Tibial nerve (tissue), 4 donors: ENCODE data around the gene VSIG10. TPM values are rescaled to one million over a fixed set of nuclear protein-coding genes. Genes with fewer than 3 reads are reported as not detected.

Source experiments
- DNase-seq, 2 donors: peaks; one replicate each; pipeline ENCODE4 v3.0.0-alpha.2; 2019; ENCODE audit warnings: low spot score in 2 of 2
- H3K27ac ChIP-seq, 4 donors: fragments of 200-600 bp; sonication (generic) in 3 of 4; one replicate each; pipeline ENCODE4 v1.5.1; 2017 to 2019; ENCODE audit warnings: mild to moderate bottlenecking in 1 of 4
- H3K27me3 ChIP-seq, 2 donors: fragments of 200-600 bp; sonication (generic) in 1 of 2; one replicate each; pipeline versions ENCODE4 v1.5.1 to v1.6.0; 2017 to 2019
- H3K36me3 ChIP-seq, 3 donors: fragments of 200-600 bp; sonication (generic); one replicate each; pipeline ENCODE4 v1.5.1; 2018 to 2019
- H3K4me1 ChIP-seq, 4 donors: fragments of 200-600 bp; sonication (generic) in 3 of 4; one replicate each; pipeline ENCODE4 v1.5.1; 2017 to 2019
- H3K4me3 ChIP-seq, 4 donors: fragments of 200-600 bp; sonication (generic) in 3 of 4; one replicate each; pipeline ENCODE4 v1.5.1; 2017 to 2019; ENCODE audit warnings: mild to moderate bottlenecking in 1 of 4, moderate library complexity in 1 of 4
- H3K9me3 ChIP-seq, 4 donors: fragments of 200-600 bp; sonication (generic) in 3 of 4; one replicate each; pipeline ENCODE4 v1.5.1; 2017 to 2019
- EP300 ChIP-seq, 2 donors: sonication (generic); formaldehyde crosslinking; IDR thresholded peaks; one replicate each; pipeline ENCODE4 v1.6.1; 2017; ENCODE audit warnings: antibody characterized with exemption in 2 of 2, mild to moderate bottlenecking in 1 of 2
- POLR2A ChIP-seq, 2 donors: fragments of 450-650 bp; IDR thresholded peaks; one replicate each; pipeline ENCODE4 v1.6.1; 2017; ENCODE audit warnings: antibody characterized with exemption in 2 of 2, mild to moderate bottlenecking in 2 of 2, moderate library complexity in 2 of 2
- WGBS, 2 donors: methylation state at CpG; one replicate each; pipeline ENCODE4 v1.1.5; 2018; 5-methylcytosine and 5-hydroxymethylcytosine counted together
- total RNA-seq, 4 donors: library from RNA; depleted of rRNA; stranded (reverse); fragments of >200 nt; gene quantifications; one replicate each; pipeline ENCODE4 v1.1.0, GENCODE V29; 2016
- TF ChIP-seq, protein P1 (sequence below), 5 experiments: fragments of 200-600 bp in 3 of 5; fragments of 450-650 bp in 2 of 5; sonication (generic) in 3 of 5; IDR thresholded peaks; one replicate each; pipeline ENCODE4 v1.5.1; 2016 to 2019; ENCODE audit warnings: antibody characterized with exemption in 5 of 5, mild to moderate bottlenecking in 3 of 5, moderate library complexity in 2 of 5

Gene VSIG10
- total RNA-seq, 4 donors from 2014 or later, result 26.8 to 53.1 (median 34.0) TPM

DNA sequence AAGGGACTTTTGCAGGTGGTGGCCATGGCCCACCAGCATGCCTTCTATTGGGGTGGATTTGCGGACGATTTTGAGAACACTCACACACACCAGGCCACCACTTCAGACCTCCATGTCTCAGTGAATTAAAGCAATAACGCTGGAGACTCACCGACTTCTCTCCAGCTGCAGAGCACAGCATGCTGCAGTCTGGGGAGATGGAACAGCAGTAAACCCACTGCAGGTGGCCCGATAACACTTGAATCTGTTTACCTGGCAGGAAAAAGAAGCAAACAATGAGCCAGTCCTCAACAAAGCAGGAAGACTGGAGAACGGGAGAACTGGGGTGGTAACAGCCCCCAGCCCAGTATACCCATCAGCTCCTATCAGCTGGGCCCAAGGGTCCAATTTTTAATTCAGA, 65.7 kb downstream of the VSIG10 start:
- 70 to 71% methylated on average over 6 of the region's 6 CpGs for WGBS, 2 donors
- TF ChIP-seq, protein P1, sequence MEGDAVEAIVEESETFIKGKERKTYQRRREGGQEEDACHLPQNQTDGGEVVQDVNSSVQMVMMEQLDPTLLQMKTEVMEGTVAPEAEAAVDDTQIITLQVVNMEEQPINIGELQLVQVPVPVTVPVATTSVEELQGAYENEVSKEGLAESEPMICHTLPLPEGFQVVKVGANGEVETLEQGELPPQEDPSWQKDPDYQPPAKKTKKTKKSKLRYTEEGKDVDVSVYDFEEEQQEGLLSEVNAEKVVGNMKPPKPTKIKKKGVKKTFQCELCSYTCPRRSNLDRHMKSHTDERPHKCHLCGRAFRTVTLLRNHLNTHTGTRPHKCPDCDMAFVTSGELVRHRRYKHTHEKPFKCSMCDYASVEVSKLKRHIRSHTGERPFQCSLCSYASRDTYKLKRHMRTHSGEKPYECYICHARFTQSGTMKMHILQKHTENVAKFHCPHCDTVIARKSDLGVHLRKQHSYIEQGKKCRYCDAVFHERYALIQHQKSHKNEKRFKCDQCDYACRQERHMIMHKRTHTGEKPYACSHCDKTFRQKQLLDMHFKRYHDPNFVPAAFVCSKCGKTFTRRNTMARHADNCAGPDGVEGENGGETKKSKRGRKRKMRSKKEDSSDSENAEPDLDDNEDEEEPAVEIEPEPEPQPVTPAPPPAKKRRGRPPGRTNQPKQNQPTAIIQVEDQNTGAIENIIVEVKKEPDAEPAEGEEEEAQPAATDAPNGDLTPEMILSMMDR (IDR thresholded peaks at IDR 0.05), result no peak
- TF ChIP-seq POLR2A (IDR thresholded peaks at IDR 0.05) (no peak), EP300 (IDR thresholded peaks at IDR 0.05) (no peak)
- H3K36me3 ChIP-seq, result peaks cover 0 to 100% (median 20%) of the 10 kb centered on the region in 3 donors
- no peak overlapping the region for H3K4me3 ChIP-seq
- no peaks in the 10 kb centered on the region for H3K9me3 ChIP-seq
- no peak overlapping the region for H3K27ac ChIP-seq
- no peak for DNase-seq
- H3K27me3 ChIP-seq, result no peaks in the 10 kb centered on the region
- peaks cover 0 to 7% (median 0%) of the 10 kb centered on the region in 4 donors for H3K4me1 ChIP-seq

DNA sequence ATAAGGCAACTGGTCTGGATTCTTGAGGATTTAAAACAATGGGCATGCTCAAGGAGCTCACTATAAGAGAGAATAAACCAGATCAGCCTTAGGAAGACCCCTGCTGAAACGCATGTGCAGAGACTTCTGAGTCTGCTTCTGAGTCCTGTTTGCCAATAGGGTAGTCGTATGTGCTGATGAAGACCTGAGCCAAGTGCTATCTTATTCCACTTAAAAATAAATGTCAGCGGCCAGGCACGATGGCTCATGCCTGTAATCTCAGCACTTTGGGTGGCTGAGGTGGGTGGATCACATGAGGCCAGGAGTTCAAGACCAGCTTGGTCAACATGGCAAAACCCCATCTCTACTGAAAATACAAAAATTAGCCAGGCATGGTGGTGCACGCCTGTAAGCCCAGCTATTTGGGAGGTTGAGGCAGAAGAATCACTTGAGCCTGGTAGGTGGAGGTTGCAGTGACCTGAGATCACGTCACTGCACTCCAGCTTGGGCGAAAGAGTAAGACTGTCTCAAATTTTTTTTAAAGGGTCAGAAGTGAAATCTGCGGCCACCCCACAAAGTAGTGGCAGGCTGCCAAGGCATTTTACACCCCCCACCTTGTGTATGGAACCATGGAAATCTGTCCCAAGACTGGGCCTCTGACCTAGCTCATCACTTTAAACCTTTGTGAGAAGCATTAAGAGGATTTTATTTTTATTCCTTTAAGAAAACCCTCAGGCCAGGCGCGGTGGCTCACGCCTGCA, 67.0 kb downstream of the VSIG10 start:
- no peak overlapping the region for H3K4me3 ChIP-seq
- peaks cover 0 to 100% (median 9%) of the 10 kb centered on the region in 3 donors for H3K36me3 ChIP-seq
- no peaks in the 10 kb centered on the region for H3K9me3 ChIP-seq
- no peak for DNase-seq
- 83 to 87% methylated on average over 11 of the region's 11 CpGs for WGBS, 2 donors
- H3K27me3 ChIP-seq, result no peaks in the 10 kb centered on the region
- peaks cover 0 to 7% (median 0%) of the 10 kb centered on the region in 4 donors for H3K4me1 ChIP-seq
- H3K27ac ChIP-seq, result no peak overlapping the region
- TF ChIP-seq, protein P1 (IDR thresholded peaks at IDR 0.05), result no peak
- no peak for TF ChIP-seq EP300 (IDR thresholded peaks at IDR 0.05)
- TF ChIP-seq POLR2A (IDR thresholded peaks at IDR 0.05), result no peak

DNA sequence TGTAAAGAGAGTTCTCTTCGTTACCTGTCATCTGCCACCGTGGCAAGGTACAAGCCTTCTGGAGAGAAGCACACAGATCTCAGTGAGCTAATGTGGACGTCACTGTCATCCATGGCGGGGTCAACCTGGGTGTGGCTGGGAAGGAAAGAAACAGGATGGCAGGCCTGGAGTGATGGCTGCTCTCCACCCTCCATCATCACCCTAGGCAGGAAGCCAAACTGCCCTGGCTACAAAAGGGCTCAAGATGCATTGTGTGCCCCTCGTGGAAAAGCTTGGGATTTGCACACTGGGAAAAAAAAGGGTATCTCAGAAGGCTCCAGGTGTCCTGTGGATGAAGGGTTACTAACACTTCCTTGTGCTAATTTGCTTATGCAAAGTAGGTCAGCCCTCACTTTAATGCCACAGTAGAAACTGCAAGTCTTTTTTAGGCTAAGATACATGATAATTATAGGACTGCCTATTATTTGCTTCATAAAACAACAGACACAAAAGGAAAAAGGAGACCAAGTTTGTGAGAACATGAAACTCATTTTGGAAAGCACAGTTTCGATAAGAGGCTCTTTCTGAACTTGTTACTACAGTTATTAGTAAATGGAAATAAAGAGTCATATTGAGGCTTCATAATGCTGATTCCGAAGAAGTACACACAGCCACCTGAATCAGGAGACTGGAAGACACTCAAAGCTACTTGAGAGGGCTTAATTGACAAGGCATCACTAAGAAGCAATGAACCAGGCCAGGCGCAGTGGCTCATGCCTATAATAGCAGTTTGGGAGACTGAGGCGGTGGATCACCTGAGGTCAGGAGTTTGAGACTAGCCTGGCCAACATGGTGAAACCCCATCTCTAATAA, 68.4 kb downstream of the VSIG10 start:
- H3K27ac ChIP-seq, result peak overlapping the region in 1 of 4 donors; percentile 26
- peaks cover 0 to 100% (median 9%) of the 10 kb centered on the region in 3 donors for H3K36me3 ChIP-seq
- TF ChIP-seq EP300 (IDR thresholded peaks at IDR 0.05) (no peak), POLR2A (IDR thresholded peaks at IDR 0.05) (no peak)
- TF ChIP-seq, protein P1 (IDR thresholded peaks at IDR 0.05), result no peak
- H3K27me3 ChIP-seq, result no peaks in the 10 kb centered on the region
- WGBS, 2 donors, result 76 to 81% methylated on average over 9 of the region's 9 CpGs
- peaks cover 0 to 7% (median 0%) of the 10 kb centered on the region in 4 donors for H3K4me1 ChIP-seq
- no peak for DNase-seq
- H3K4me3 ChIP-seq, result no peak overlapping the region
- no peaks in the 10 kb centered on the region for H3K9me3 ChIP-seq

DNA sequence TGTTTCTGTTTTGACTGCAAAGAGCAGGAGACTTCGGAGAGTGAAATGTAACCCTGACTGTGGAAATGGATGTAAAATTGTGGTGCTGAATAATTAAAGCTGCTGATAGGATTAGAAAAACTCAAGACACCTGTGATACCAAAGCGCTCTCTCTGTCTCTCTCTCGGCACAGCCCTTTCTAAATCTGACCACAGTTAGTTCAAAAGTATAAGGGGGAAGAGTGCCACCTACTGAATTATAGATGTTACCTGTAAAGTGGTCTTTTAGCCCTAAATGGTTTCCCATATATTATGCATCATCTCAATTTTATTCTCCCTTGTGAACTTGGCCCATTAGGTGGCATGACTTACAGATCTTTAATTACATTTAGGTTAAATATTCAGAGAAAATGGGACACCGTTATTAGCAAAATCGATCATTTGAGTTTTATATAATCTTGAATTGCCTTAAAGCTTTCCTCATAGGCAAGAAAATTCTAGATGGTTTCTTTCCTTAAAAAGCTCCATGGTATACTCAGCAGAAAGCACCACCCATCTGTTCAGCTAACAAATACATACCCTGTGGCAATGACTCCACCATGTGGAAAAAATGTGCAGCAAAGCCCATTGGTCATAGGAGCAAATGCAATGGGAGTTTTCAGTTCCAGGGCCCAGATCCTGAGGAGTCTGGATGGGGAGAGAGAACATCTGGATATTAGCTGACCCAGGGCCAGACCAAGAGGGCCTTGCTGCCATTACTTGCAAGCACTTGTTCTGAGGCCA, 69.2 kb downstream of the VSIG10 start:
- Histone ChIP-seq H3K36me3 (peaks cover 0 to 100% (median 9%) of the 10 kb centered on the region in 3 donors), H3K27ac (peak overlapping the region in 1 of 4 donors; percentile 26)
- 88 to 91% methylated on average over 5 of the region's 5 CpGs for WGBS, 2 donors

More for the DNA sequence above, 69.2 kb downstream of the VSIG10 start:
- H3K27me3 ChIP-seq, result no peaks in the 10 kb centered on the region
- no peak for DNase-seq
- no peaks in the 10 kb centered on the region for H3K9me3 ChIP-seq
- peaks cover 0 to 7% (median 0%) of the 10 kb centered on the region in 4 donors for H3K4me1 ChIP-seq
- H3K4me3 ChIP-seq, result no peak overlapping the region
- no peak for TF ChIP-seq EP300 (IDR thresholded peaks at IDR 0.05)
- TF ChIP-seq, protein P1 (IDR thresholded peaks at IDR 0.05), result peak in 2 of 5 experiments; percentile 26 to 28
